Stomach (tissue), 4 donors: ENCODE data around the gene SMIM38.

Source experiments
- CTCF ChIP-seq, 7 experiments: fragments of 450-650 bp in 4 of 7; fragments of 200-600 bp in 3 of 7; sonication (generic) in 3 of 7; IDR thresholded peaks; one replicate each; pipeline ENCODE4 v1.5.1; 2016 to 2019; ENCODE audit warnings: antibody characterized with exemption in 7 of 7, control low read depth in 2 of 7, mild to moderate bottlenecking in 1 of 7
- POLR2A ChIP-seq, 4 donors: fragments of 450-650 bp; IDR thresholded peaks; one replicate each; pipeline ENCODE4 v1.6.1; 2016; ENCODE audit warnings: antibody characterized with exemption in 4 of 4, control low read depth in 2 of 4, mild to moderate bottlenecking in 1 of 4, moderate library complexity in 1 of 4
- POLR2AphosphoS5 ChIP-seq, 3 donors: sonication (generic); formaldehyde crosslinking; IDR thresholded peaks; one replicate each; pipeline ENCODE4 v1.6.1; 2016; ENCODE audit warnings: antibody characterized with exemption in 3 of 3

- TF ChIP-seq CTCF (IDR thresholded peaks at IDR 0.05) (no peak), POLR2AphosphoS5 (IDR thresholded peaks at IDR 0.05) (no peak), POLR2A (IDR thresholded peaks at IDR 0.05) (no peak)
These were observed 42.5 kb upstream of the SMIM38 start for GRCh38 chr11:69113226-69113625.
